ENCODE data around the gene RASIP1.
"Not testable (repeated sequence)": the region's sequence is repeated elsewhere in the genome, so short reads cannot be mapped to it uniquely, and the experiment has no call there.

Gene RASIP1

DNA sequence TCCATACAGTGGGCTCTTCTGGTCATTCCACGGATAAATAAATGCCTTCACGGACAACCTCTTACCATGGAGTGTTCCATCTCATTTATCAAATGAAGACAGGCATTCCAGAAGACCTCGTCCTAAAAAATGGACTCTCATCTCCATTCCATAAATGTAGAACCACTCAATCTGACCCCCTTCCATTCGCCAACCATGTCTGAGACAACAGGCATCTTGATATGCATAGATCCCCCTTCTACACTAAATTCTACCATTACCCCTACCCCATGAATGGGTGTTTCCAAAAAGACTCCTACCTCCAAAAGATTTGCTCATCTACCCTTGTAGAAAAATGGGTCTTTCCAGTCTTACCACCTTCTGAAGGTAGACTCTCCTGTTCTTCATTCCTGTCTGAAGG, 9.0 kb downstream of the RASIP1 start:
- no peak for DNase-seq

DNA sequence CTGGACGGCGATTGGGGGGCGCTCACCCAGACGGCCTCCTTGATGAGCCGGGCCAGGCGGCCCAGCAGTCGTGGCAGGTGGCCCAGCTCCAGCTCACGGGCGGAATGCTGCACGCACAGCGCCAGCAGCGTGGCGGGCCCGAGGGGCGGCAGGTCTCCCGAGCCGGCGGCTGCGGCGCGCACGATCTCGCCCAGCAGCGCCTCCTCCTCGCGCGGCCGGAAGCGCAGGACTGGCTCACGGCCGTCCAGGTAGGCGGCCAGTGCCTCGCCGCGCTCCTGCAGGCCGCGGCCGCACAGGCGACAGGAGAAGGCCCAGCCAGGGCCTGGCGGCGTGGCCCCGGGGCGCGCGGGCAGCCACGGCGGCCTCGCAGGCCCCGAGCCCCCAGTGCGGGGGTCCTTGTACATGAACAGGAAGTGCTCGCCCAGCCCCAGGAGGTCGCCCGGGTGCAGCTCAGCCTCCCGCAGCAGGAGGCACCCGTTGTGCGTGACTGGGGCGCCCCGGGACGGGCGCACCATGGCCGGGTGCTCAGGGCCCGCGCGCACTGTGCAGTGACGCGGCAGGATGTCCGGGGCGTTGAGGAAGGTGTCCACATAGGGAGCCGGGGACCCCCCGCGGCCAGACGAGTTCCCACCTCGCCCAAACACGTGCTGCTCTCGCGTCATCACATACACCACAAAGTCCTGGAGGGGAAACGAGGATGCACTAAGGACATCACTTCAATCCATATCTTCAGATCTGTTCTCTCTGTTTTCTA, 11.3 kb downstream of the RASIP1 start:
- DNase-seq, result no peak

DNA sequence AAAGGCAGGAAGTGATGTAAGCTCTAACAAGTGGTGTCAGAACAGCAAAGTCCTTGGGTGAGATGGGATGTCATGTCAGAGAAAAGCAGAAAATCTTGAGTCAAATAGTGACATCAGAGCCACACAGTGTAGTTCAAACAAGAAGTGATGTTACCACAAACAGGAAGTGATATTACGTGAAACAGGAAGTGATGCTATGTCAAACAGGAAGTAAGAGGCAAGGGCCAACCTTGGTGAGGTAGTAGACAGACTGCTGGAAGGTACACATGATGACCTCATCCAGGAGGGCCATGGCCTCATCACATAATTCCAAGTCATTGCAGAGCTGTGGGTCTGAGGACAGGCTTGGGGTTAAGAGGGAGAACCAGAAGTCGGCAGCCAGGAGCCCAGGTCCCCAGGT, 13.9 kb downstream of the RASIP1 start:
- DNase-seq, result no peak

DNA sequence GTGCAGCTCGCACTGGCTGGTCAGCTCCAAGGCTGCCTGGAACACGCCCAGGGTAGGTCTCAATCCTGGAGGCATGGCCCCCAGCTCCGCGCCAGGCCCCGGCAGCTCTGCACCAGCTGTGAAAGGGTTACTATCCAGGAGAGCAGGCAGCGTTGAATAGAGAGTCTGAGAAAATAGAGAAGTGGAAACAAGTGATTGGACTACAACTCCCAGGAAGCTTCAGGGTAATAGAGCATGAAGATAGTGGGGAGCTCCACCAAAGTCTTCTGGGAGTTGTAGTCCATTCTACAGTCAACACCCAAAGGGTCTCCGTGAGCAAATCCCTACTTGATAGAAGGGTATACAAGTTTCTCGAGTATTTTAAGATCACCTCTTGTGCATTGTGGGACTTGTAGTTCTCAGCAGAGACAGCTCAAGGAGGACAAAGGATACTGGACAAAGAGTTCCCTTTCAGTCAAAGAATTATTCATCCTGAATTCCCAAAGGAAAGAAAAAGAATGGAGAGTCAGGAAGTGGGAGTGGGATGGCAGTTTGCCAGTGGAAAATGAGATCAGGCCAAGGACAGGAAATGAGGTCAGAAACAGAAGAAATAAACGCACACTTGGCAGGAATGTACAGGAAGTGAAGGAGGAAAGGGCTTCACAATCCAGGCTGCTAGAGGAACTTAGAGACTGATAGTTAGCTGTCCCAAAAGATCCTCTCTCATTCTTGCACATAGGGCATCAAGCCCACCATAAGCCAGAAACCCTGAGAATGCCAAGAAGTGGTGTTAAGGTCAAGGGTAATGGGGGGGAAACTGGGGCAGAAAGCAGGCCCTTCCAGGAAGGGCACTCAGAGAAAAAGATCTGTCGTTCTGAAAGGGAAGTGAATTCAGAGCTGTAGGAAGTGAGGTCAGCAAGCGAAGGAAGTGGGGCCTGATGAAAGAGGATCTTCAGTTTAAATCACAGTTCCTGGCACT, 15.3 kb downstream of the RASIP1 start:
- DNase-seq, result no peak

DNA sequence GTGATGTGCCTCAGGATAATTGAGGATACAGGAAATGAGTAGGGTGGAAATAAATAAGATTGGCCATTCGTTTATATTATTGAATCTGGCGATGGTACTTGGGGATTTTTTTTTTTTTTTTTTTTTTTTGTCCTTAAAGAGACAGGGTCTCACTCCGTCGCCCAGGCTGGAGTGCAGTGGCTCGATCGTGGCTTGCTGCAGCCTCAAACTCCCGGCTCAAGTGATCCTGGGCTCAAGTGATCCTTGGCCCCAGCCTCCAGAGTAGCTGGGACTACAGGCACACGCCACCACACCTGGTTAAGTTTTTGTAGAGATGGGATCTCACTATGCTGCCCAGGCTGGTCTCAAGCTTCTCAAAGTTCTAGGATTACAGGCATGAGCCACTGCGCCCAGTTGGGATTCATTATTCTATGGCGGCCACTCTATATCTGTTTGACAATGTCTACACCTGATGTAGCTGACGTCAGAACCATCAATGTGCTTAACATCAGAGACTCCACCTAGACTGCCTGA, 18.2 kb downstream of the RASIP1 start:
- DNase-seq, result no peak

DNA sequence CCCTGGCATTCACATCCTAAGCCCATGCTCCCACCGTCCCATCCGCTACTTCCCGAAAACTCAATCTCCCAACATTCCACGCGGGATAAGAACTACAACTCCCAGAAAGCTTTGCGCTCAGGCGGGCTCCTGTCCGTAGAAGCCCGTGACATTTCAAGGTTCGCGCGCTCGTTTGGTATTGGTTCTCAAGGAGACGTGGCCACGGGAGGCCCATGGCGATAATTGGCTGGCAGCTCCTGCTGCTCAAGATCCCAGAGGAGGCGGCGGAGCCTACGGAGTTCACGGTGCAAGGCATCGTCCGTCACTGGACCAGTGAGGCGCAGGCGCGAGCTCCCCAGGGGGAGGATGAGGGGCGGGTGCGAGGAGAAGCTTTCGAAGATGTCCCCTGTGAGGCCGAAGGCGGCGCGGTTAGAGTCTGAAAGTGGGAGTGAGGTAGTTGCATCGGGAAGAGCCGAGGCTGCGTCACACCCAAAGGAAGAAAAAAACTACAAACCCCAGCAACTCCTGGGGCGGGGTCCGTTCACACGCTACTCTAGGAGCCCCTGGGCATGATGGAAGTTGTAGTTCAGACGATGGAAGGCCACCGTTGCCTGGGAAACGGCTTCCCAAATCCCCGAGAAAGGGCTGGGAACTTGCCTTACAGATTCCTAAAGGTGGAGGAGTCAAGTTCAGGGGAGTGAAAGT, 19.7 kb downstream of the RASIP1 start:
- DNase-seq, result peak; percentile 98 to 99

DNA sequence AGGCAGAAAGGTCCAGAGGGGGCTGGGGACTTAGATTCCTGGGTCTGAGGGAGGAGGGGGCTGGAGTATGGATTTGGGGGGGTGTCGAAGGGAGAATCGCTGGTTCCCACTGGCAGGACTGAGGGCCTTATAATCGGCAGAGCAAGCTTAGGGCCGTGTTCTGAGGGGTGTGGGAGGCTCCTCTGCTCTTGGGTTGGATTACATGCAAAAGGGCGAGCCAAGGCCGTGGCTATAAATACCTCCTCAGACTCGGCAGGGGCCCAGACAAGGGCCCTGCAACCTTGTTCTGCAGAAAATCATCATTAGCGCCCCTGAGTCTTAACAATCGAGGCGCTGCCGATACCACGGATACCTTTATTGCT, 20.2 kb downstream of the RASIP1 start:
- DNase-seq, result no peak

DNA sequence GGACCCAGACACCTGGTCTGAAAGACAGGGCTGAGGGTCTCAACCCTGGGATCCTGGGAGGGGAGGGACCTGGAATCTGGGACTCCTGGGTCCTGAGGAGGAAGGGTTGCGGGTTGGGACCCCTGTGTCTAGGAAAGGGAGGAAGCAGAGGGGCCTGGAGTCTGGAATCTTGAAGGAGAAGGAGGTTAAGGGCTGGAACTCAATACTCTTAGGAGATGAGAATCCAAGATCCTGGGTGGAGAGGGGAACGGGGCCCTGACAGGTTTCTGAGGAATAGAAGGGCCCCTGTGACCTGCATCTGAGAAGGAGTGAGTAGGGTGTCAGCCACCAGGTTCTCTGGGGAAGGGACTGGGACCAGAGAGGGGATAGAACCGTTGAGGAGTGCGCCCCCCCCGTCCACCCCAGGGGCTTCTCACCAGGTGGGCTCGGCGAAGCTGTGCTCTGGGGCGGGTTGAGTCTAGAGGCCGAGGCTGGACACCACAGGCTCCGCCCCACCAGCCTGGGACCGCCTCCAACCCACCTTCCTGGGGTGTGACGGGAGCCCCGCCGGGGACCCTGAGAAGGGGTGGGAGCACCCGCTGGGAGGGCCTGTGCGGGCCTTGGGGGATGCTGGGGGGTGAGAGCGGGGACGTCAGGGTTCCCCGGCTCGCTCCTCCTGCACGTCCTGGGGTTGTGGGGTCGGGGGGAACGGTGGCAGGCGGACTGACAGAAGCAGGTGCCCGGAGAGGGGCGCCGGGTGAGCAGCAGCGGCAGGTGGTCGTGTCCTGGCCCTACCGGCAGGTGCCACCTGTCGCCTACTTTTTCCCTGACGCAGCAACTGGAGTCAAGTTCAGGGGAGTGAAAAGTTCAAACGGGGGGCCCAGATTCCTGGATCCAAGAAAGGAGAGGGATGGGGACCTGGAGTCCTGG, 20.9 kb downstream of the RASIP1 start, which contains the start of gene MAMSTR:
Gene MAMSTR, minus strand, starts transcription at position 463 of the 909 bp plus-strand sequence. CDS start 694 bp downstream, outside the sequence.
- DNase-seq, result no peak

DNA sequence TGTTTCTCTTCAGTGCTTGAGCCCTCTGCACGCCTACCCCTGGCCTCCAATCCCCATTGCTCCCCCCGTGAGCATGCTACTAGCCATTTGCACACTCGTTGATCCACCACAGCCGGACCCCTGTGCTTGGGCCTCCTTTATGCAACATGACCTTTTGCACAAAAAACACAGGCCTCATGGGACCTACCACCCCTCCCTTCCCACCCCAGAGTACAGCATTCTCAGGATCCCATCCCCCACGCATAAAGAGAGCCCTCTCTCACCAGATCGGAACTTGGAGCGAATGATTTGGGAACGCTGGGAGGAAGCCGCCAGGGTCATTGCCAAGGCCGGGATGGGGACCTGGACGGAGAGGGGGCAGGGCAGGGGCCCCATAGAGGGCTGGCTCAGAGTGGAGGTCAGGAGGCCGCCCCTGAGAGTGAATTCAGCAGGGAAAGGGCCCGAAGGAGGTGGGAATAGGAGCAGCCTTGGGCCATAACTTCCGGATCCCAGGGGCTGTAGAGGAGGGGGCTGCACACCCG, 21.6 kb downstream of the RASIP1 start:
- DNase-seq, result no peak

DNA sequence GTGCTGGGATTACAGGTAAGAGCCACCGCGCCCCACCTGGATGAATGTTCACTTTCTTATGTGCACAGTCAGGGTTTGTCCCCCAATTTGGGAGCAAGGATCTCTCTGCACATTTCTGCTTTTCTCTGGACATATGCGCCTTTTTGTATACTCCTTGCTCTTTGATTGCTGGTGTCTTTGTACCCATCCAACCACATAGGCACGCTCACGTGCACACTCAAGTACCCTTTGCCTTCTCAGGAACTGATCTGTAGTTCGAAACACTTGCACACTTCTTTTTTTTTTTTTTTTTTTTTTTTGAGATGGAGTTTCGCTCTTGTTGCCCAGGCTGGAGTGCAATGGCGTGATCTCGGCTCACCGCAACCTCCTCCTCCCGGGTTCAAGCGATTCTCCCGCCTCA, 22.3 kb downstream of the RASIP1 start:
- DNase-seq, result not testable (repeated sequence)

DNA sequence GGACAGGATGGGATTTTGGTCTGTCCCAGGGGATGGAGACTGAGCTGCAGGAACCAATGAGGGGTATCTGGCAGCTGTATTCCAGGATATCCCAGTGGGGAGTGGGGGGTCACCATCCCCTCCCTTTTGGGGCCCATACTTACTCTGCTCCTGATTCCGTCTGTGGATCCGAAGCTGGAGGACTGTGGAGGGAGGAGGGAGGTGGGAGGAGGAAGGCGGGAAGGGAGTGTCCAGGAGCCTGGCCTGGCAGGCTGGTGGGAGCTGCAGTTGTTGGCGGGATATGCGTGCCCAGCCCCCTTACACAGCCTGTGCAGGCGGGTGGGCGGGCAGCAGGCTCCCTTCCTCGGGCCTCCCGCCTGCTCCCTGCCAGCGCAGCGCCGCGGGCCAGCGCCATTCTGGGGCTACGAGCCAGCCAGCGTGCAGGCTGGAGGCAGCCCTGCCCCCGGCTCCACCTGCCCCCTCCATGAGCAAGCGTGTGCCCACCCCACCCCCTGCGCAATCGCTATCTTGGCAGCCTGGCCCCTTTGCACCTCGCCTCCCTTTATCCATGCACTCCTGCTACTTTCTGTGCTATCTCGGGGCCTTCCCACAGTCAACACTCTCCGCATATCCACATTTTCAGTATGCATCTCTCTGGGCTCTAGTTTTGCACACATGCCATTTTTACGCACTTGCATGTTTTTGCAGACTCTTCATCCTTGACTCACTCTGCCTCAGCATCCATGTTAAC, 23.7 kb downstream of the RASIP1 start:
- DNase-seq, result no peak

DNA sequence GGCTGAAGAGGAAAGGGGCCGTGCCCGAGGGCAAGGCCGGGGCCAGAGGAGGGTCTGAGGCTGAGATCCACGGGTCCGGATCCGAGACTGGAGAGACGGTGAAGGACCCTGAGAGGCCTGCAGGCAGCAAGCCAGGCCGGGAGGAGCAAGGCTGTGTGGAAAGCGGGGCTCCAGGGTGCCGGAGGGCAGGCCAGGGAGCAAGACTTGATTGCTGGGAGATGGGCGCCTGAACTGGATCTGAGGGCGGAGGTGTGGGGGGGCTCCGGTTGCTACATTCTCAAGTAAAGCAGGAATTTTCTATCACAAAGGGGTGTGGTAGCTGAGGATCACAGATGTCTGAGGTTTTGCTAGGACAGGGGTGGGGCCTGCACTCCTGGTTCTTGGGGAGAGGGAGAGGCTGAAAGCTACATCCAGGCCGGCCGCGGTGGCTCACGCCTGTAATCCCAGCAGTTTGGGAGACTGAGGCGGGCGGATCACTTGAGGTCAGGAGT, 24.7 kb downstream of the RASIP1 start:
- no peak for DNase-seq

DNA sequence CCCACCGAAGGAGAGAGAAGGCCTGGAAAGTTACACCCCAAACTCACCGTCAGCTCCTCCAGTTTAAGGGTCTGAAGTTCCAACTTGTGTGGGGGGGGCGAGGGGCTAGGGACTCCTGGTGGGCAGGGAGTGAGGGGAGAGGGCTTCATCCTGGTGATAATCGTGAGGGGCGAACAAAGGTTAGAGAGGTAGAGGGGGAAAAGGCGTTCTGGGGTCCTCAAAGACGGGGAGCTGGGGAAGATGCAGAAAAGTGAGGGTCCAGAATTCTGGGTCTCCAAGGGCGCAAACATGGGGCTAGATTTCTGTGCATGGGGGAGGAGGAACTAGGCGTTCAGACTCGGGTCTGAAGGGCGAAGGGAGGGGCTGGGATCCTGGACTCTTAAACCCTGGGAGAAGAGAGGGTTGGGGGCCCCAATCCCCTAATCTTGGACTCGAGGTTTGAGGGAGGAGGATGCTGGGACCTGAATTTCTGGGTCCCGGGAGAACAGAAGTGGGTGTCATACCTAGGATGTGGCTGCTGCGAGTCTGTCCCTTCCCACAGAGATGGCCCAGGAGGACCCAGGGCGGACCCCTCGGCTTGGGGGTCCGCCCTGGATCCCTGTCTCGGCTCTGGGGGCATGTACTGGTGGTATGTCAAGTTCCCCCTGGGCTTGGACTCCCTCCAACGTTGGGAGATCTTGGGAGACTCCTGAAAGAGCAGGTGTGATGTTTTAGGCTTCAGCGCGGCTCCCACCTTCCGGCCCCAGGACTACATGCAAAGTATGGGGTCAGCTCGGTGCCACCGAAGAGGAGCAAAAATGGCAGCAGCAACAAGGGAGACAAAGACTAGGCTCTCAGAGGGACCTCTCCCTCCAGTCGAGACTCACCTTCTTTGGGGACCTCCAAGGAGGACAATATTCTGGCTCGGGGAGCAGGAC, 25.4 kb downstream of the RASIP1 start:
- DNase-seq, result no peak

DNA sequence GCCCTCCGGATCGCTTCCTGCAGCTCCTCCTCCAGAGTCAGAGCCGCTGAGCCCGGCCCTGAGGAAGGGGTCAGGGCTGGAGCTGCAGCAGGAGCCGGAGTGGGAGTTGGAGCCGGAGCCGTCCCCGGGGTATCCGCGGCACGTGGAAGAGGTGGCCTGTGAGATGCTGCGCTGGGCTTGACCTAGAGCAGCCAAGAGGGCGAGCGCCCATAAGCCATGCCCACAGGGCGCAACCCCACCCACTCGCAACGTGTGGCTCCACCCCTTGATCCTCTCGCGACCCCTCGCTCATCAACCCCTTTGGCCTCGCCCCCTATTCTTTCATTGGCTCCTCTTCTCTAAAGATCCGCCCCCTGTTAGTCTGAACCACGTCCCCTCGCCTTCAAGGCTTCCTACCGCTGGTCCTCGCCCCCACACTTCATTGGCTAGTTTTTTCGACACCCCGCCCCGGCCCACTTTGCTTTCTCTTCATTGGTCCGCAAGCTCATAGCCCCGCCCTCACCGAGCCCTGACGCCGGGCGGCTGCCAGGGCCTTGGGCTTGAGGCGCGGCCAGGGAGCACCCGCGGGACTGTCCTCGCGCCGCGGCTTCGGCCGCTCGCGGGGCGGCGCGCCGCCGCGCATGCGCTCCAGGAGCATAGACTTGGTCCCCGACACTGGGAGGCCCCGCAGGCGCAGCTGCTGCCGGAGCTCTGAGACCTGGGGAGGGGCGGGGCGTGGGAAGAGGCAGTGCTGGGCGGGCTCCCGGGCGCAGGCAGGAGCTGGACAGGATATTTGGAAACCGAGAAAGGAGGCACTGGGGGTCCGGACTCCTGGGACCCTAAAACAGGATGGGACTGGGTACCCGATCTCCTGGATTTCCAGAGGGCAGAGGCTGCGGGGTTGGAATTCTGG, 26.3 kb downstream of the RASIP1 start:
- peak; percentile 97 to 99 for DNase-seq

DNA sequence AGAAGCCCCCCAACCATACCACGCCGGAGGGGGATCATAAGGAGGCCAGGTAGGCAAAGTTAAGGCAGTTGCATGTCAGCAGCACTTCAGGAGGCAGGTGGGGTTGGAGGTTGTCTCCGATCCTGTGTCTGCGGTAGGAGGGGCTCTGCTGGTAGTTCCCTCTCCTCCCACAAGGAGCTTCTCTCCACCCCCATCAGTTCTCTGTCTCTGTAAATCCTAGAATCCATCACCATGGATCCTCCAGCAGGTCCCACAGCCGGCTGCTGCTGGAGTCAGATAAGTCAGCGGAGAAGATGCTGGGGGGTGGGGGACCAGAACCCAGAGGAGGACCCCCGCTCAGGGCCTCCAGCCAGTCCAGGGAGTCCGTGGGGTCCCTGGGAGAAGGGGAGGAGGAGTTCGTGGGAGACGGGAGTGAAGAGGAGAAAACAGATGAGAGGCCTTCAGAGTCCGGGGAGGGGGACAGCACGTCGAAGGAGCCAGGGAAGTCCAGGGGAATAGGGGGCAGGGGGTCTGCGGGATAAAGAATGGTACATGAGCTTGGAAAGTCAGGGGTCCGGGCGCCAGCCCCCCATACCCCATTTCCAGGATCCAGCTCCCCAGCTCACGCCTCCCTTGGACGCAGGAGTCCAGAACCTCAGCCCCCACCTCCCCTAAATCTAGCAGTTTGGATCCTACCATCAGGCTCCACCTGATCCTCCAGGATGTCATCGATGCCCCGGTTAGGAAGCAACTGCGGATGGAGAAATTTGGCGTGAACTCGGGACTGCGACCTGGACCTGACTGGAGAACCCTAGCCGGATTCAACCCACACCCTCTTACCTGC, 27.2 kb downstream of the RASIP1 start:
- DNase-seq, result no peak

DNA sequence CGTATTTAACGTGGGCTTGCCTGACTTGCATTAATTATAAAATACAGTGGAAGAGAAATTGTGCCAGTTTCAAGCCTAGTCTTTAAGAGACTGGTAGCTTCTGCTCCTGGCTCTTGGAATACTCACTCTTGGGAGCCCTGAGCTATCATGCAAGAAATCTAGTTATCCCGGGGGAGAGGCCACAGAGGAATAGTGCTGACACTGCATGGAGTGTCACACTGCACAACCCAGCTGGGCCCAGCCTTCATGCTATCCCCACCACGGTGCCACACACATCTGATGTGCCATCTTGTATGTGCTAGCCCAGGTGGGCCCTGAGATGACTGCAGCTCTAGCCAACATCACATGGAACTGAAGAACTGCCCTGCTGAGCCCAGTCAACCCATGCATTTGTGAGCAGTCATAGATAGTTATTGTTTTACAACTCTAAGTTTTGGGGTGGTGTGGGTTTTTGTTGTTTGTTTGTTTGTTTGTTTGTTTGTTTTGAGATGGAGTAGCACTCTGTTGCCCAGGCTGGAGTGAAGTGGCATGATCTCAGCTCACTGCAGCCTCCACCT, 29.2 kb downstream of the RASIP1 start:
- DNase-seq, result no peak

DNA sequence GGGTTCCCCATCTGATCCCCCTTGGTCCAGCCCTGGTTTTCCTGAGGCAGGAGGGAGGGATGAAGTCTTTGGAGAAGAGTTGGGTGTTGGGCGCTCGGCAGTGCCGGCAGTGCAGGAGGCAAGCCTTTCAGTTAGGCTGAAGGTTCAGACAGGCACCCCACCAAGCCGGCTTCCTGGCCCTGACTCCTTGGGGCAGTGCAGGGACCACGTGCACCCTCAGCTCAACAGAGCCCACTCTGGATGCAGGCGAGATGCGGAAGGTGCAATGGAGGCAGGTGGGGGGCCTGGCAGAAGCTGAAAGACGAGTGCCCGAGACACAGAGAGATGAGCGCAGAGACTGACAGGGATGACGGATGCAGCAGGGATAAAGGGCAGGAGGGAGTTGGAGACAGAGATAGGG, 31.9 kb downstream of the RASIP1 start:
- DNase-seq, result no peak

All from NCI-H187 (cell line).